B cell (primary cell): ENCODE results near the gene GNA14. TPM values are rescaled to one million over a fixed set of nuclear protein-coding genes. Genes with fewer than 3 reads are reported as not detected.

ENCODE experiments used
- ATAC-seq: fragments of 200-7000 bp; cut with Tn5 transposase; one replicate; pipeline ENCODE4 v1.10.0; 2021; ENCODE audit warnings: low read depth, mild to moderate bottlenecking, moderate number of reproducible peaks, moderate library complexity
- CTCF ChIA-PET: fragments of 350-600 bp; sonication (Branson Sonifier 250); formaldehyde crosslinking; loops from one replicate; lab custom pipeline; 2021; ENCODE audit warnings: antibody characterized with exemption, inconsistent platforms; lab: Charles Lee
- POLR2A ChIA-PET: fragments of 350-600 bp; sonication (Branson Sonifier 250); formaldehyde crosslinking; loops from one replicate; lab custom pipeline; 2021; ENCODE audit warnings: antibody characterized with exemption; lab: Charles Lee
- DNase-seq: peaks from one replicate; pipeline ENCODE4 v3.0.0; 2013
- H2AFZ ChIP-seq: 2 replicates; pipeline ENCODE4 v1.6.1; 2012; ENCODE audit warnings: mild to moderate bottlenecking, low read depth, low read length; ENCODE audit not compliant: insufficient read depth, poor library complexity, severe bottlenecking
- H3K27ac ChIP-seq, 2 donors: 1 replicate in 1 of 2; 2 replicates in 1 of 2; pipeline ENCODE4 v1.5.1; 2012 to 2013; ENCODE audit warnings: low read length in 2 of 2, mild to moderate bottlenecking in 2 of 2, moderate library complexity in 1 of 2
- H3K27me3 ChIP-seq, 4 experiments: fragments of 200-600 bp in 1 of 4; sonication (generic) in 1 of 4; replicated peaks in 1 of 4; 1 replicate in 2 of 4; 2 replicates in 2 of 4; pipeline versions ENCODE4 v1.6.1 to v1.7.0; 2013 to 2016; ENCODE audit warnings: low read length in 3 of 4, mild to moderate bottlenecking in 2 of 4, mixed read lengths in 1 of 4, moderate library complexity in 1 of 4; ENCODE audit not compliant: insufficient read depth in 4 of 4, control insufficient read depth in 3 of 4; ENCODE audit errors: control extremely low read depth in 1 of 4
- H3K36me3 ChIP-seq, 2 experiments: replicated peaks in 1 of 2; 1 replicate in 1 of 2; 2 replicates in 1 of 2; pipeline versions ENCODE4 v1.6.1 to v1.7.1; 2013; ENCODE audit warnings: low read length in 1 of 2; ENCODE audit not compliant: insufficient read depth in 2 of 2, control insufficient read depth in 1 of 2; ENCODE audit errors: control extremely low read depth in 1 of 2, extremely low read depth in 1 of 2
- H3K4me1 ChIP-seq, 2 donors: fragments of 200-600 bp in 1 of 2; sonication (generic) in 1 of 2; 1 replicate in 1 of 2; 2 replicates in 1 of 2; pipeline versions ENCODE4 v1.5.1 to v1.6.1; 2013 to 2017; ENCODE audit warnings: low read length in 2 of 2; ENCODE audit not compliant: control insufficient read depth in 2 of 2, insufficient read depth in 2 of 2
- H3K4me2 ChIP-seq: replicated peaks from 2 replicates; pipeline ENCODE3; 2012; ENCODE audit warnings: mild to moderate bottlenecking, low read depth, low read length; ENCODE audit not compliant: poor library complexity, severe bottlenecking
- H3K4me3 ChIP-seq, 5 experiments: fragments of 200-600 bp in 1 of 5; sonication (generic) in 1 of 5; 1 replicate in 3 of 5; 2 replicates in 2 of 5; pipeline versions ENCODE4 v1.5.1 to v1.7.0; 2011 to 2016; ENCODE audit warnings: low read length in 4 of 5, mild to moderate bottlenecking in 4 of 5, low read depth in 2 of 5, control low read depth in 1 of 5, moderate library complexity in 1 of 5; ENCODE audit not compliant: insufficient read depth in 1 of 5; ENCODE audit errors: control extremely low read depth in 1 of 5, extremely low read depth in 1 of 5
- H3K79me2 ChIP-seq: fragments of 200-600 bp; sonication (generic); one replicate; pipeline ENCODE4 v1.6.0; 2016; ENCODE audit warnings: low read length; ENCODE audit not compliant: control insufficient read depth, insufficient read depth
- H3K9ac ChIP-seq: fragments of 200-600 bp; sonication (generic); 2 replicates; pipeline ENCODE4 v1.6.1; 2017; ENCODE audit warnings: mild to moderate bottlenecking, low read length, moderate library complexity
- H3K9me3 ChIP-seq, 3 donors: one replicate each; pipeline versions ENCODE4 v1.6.1 to v1.7.1; 2013; ENCODE audit warnings: low read length in 2 of 3; ENCODE audit not compliant: control insufficient read depth in 2 of 3, insufficient read depth in 1 of 3; ENCODE audit errors: control extremely low read depth in 1 of 3
- H4K20me1 ChIP-seq: 2 replicates; pipeline ENCODE4 v1.6.0; 2012; ENCODE audit warnings: mild to moderate bottlenecking, low read length; ENCODE audit not compliant: insufficient read depth, control insufficient read depth, poor library complexity, severe bottlenecking
- H3K27ac Mint-ChIP-seq: one replicate; pipeline ENCODE4 v1.8.0; 2021; ENCODE audit warnings: mixed read lengths
- H3K27me3 Mint-ChIP-seq: one replicate; pipeline ENCODE4 v1.8.0; 2021; ENCODE audit warnings: mixed read lengths
- H3K4me1 Mint-ChIP-seq: one replicate; pipeline ENCODE4 v1.8.0; 2021; ENCODE audit warnings: mixed read lengths
- H3K4me3 Mint-ChIP-seq: one replicate; pipeline ENCODE4 v1.8.0; 2021; ENCODE audit warnings: mixed read lengths
- H3K9me3 Mint-ChIP-seq: one replicate; pipeline ENCODE4 v1.8.0; 2022; ENCODE audit warnings: mixed read lengths; ENCODE audit not compliant: insufficient read depth
- EZH2 ChIP-seq: IDR thresholded peaks from 2 replicates; pipeline ENCODE4 v1.6.1; 2012; ENCODE audit warnings: borderline replicate concordance, low read depth, mild to moderate bottlenecking, moderate library complexity, low read length; ENCODE audit not compliant: insufficient read depth, poor library complexity, severe bottlenecking
- WGBS: methylation state at CpG from one replicate; pipeline ENCODE4 v1.1.5; 2013; ENCODE audit warnings: missing lambda C conversion rate; ENCODE audit not compliant: insufficient coverage; 5-methylcytosine and 5-hydroxymethylcytosine counted together
- intact Hi-C: fragments of 100-400 bp; cut with micrococcal nuclease; formaldehyde crosslinking; loops from one replicate; pipeline ENCODE4 v1.10.0; 2022
- polyA plus RNA-seq: library from polyadenylated mRNA; depleted of rRNA; stranded (reverse); fragments of >200 nt; gene quantifications from 2 replicates; pipeline ENCODE4 v1.2.3, GENCODE V29; 2012
- total RNA-seq, 2 donors: library from RNA; stranded (reverse); fragments of 120-200 nt in 1 of 2; gene quantifications; 1 replicate in 1 of 2; 2 replicates in 1 of 2; pipeline versions ENCODE4 v1.2.3 to v1.2.4, GENCODE V29; 2013 to 2022
- TF ChIP-seq, protein P1 (sequence below): fragments of 200-600 bp; IDR thresholded peaks from one replicate; pipeline ENCODE4 v1.8.0; 2022; ENCODE audit warnings: antibody characterized with exemption, mild to moderate bottlenecking

Gene GNA14
- total and polyA plus RNA-seq, 2 donors (not counting 1 experiment from before 2014, with no cell fraction given): not detected

DNA sequence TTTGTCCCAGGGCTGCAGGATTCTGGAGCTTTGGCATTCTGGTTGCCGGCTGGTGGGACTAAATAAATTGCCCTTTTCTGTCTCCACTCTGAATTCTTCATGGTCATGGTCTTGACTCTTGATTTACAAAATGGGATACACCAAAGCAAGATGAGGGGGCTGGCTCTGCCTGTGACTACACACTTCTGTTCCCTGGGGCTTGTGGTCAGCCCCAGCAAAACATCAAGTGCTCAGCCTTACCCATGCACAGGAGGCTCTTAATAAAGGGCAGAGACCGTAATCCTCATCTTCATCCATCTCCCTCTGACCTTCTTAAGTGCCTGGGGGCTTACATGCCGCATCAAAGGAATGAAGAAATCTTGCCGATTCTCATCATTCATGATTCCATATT, 198.0 kb downstream of the GNA14 start:
- Mint-ChIP-seq H3K27ac (no peak overlapping the region), H3K4me1 (peaks cover 7% of the 10 kb centered on the region), H3K4me3 (no peak overlapping the region), H3K27me3 (peaks cover 26% of the 10 kb centered on the region), H3K9me3 (peaks cover 4% of the 10 kb centered on the region)
- Histone ChIP-seq H4K20me1 (no peaks in the 10 kb centered on the region), H3K4me2 (no peak overlapping the region), H3K27me3 (peaks cover 0 to 5% (median 0%) of the 10 kb centered on the region in 4 experiments), H3K36me3 (no peaks in the 10 kb centered on the region), H3K9ac (no peak overlapping the region), H3K27ac (no peak overlapping the region), H3K4me1 (peaks cover 0 to 4% of the 10 kb centered on the region in 2 donors), H2AFZ (no peak overlapping the region), H3K9me3 (peaks cover 0 to 4% (median 2%) of the 10 kb centered on the region in 3 donors), H3K4me3 (no peak overlapping the region), H3K79me2 (no peaks in the 10 kb centered on the region)
- intact Hi-C loops: loop anchor here (10.0 kb wide), 1 partner anchor 675 kb away; no protein-coding TSS in a partner anchor
- 97% methylated on average over 4 of the region's 4 CpGs for WGBS
- TF ChIP-seq, protein P1, sequence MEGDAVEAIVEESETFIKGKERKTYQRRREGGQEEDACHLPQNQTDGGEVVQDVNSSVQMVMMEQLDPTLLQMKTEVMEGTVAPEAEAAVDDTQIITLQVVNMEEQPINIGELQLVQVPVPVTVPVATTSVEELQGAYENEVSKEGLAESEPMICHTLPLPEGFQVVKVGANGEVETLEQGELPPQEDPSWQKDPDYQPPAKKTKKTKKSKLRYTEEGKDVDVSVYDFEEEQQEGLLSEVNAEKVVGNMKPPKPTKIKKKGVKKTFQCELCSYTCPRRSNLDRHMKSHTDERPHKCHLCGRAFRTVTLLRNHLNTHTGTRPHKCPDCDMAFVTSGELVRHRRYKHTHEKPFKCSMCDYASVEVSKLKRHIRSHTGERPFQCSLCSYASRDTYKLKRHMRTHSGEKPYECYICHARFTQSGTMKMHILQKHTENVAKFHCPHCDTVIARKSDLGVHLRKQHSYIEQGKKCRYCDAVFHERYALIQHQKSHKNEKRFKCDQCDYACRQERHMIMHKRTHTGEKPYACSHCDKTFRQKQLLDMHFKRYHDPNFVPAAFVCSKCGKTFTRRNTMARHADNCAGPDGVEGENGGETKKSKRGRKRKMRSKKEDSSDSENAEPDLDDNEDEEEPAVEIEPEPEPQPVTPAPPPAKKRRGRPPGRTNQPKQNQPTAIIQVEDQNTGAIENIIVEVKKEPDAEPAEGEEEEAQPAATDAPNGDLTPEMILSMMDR: no peak
- no peak for TF ChIP-seq EZH2
- DNase-seq (no peak), ATAC-seq (no peak)
- ChIA-PET CTCF (interaction anchor here (1.7 kb wide), 1 partner anchor 283 kb away, joined by 4 read pairs; no protein-coding TSS in a partner anchor), POLR2A (no interaction called here)

DNA sequence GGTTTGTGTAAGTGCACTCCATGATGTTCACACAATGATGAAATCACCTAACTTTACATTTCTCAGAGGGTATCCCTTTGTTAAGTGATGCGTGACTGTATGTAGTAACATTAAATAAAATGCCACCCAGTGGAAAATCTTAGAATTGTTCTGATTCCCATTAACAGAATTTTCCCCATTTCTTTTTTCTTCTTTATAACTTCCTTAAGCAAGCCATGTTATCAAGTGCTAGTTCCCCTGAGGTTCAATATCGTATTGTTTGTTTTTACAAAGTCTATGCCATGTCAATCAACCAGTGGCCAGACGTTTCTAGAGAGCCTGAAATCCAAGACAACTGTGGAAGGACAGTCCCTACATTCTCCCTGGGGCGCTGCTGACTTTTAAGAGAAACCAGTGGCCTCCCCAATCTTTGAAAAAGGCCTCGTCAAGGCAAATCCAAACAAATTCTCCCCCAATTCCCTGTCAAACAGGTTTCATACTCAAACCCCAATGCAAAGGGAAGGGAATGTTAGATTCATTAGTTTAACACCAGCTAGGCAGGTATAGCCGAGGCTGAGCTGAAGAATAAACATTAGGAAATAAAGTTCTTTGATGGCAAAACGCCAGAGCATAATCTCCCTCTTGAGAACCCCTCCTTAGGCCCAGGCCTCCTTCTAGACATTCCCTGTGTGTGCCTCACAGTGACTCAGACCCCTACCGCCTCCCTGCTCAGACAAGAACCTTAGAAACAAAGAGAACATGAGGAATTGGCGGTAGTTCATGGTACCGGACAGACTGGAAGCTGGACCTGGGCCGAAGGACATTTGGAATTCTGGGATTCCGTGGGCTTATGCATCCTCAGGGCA, 198.7 kb downstream of the GNA14 start:
- H3K27ac Mint-ChIP-seq: no peak overlapping the region
- Histone ChIP-seq H3K27ac (no peak overlapping the region), H3K4me3 (no peak overlapping the region), H3K4me1 (peaks cover 0 to 4% of the 10 kb centered on the region in 2 donors), H3K4me2 (no peak overlapping the region), H3K36me3 (no peaks in the 10 kb centered on the region), H3K79me2 (no peaks in the 10 kb centered on the region), H3K27me3 (peaks cover 0 to 5% (median 0%) of the 10 kb centered on the region in 4 experiments), H4K20me1 (no peaks in the 10 kb centered on the region), H3K9ac (no peak overlapping the region), H2AFZ (no peak overlapping the region), H3K9me3 (peaks cover 0 to 4% (median 2%) of the 10 kb centered on the region in 3 donors)
- H3K4me3 Mint-ChIP-seq: no peak overlapping the region
- peaks cover 7% of the 10 kb centered on the region for H3K4me1 Mint-ChIP-seq
- ChIA-PET CTCF (interaction anchor here (1.7 kb wide), 1 partner anchor 283 kb away, joined by 4 read pairs; no protein-coding TSS in a partner anchor), POLR2A (no interaction called here)
- WGBS: 82% methylated on average over 7 of the region's 12 CpGs
- intact Hi-C loops: loop anchor here (10.0 kb wide), 1 partner anchor 675 kb away; no protein-coding TSS in a partner anchor
- TF ChIP-seq, protein P1: no peak
- no peak for TF ChIP-seq EZH2
- peaks cover 4% of the 10 kb centered on the region for H3K9me3 Mint-ChIP-seq
- H3K27me3 Mint-ChIP-seq: peaks cover 26% of the 10 kb centered on the region
- DNase-seq (no peak), ATAC-seq (no peak)
